ENCODE data around the gene RPUSD3. TPM values are rescaled to one million over a fixed set of nuclear protein-coding genes. Genes with fewer than 3 reads are reported as not detected.

RPUSD3 gene
- total and polyA plus RNA-seq, 4 donors, result 14.4 to 22.7 (median 18.8) TPM

GRCh38 chr3:9797196-9797945 lies 46.4 kb downstream of the RPUSD3 start:
- Histone ChIP-seq H3K9ac (ENCODE audit: low read depth in 1 of 2, low read length in 2 of 2) (no peak overlapping the region), H3K27me3 (ENCODE audit: control insufficient read depth in 4 of 4, insufficient read depth in 4 of 4, low read length in 3 of 4) (no peaks in the 10 kb centered on the region), H3K9me3 (ENCODE audit: control insufficient read depth in 4 of 4, low read length in 3 of 4) (no peaks in the 10 kb centered on the region), H3K4me3 (ENCODE audit: low read depth in 1 of 3, low read length in 3 of 3) (no peak overlapping the region), H3K36me3 (ENCODE audit: control insufficient read depth in 4 of 4, insufficient read depth in 3 of 4, low read depth in 1 of 4, low read length in 3 of 4) (peaks cover 14 to 47% (median 34%) of the 10 kb centered on the region in 4 donors), H3K27ac (ENCODE audit: low read depth in 1 of 2, low read length in 2 of 2) (no peak overlapping the region), H3K4me1 (ENCODE audit: control insufficient read depth in 4 of 4, insufficient read depth in 4 of 4, low read length in 3 of 4) (peaks cover 0 to 11% (median 10%) of the 10 kb centered on the region in 4 donors)
- no peak for TF ChIP-seq SP1 (IDR thresholded peaks at IDR 0.05)
- TF ChIP-seq NR2F2 (IDR thresholded peaks at IDR 0.05), result no peak
- no peak for TF ChIP-seq ATF3 (IDR thresholded peaks at IDR 0.05)
- TF ChIP-seq REST (IDR thresholded peaks at IDR 0.05), result no peak
- TF ChIP-seq FOXA1 (IDR thresholded peaks at IDR 0.05), result no peak
- TF ChIP-seq EGR1 (IDR thresholded peaks at IDR 0.05; ENCODE audit: low read depth in 2 of 2), result no peak
- no peak for TF ChIP-seq MAX (IDR thresholded peaks at IDR 0.05)
- 93% methylated on average over 12 of the region's 12 CpGs for WGBS
- DNase-seq (ENCODE audit: low spot score), result no peak

- Histone ChIP-seq H3K36me3 (ENCODE audit: control insufficient read depth in 4 of 4, insufficient read depth in 3 of 4, low read depth in 1 of 4, low read length in 3 of 4) (peaks cover 10 to 32% (median 29%) of the 10 kb centered on the region in 4 donors), H3K4me3 (ENCODE audit: low read depth in 1 of 3, low read length in 3 of 3) (no peak overlapping the region), H3K9me3 (ENCODE audit: control insufficient read depth in 4 of 4, low read length in 3 of 4) (no peaks in the 10 kb centered on the region), H3K9ac (ENCODE audit: low read depth in 1 of 2, low read length in 2 of 2) (no peak overlapping the region), H3K27me3 (ENCODE audit: control insufficient read depth in 4 of 4, insufficient read depth in 4 of 4, low read length in 3 of 4) (no peaks in the 10 kb centered on the region), H3K4me1 (ENCODE audit: control insufficient read depth in 4 of 4, insufficient read depth in 4 of 4, low read length in 3 of 4) (peaks cover 0 to 24% (median 19%) of the 10 kb centered on the region in 4 donors), H3K27ac (ENCODE audit: low read depth in 1 of 2, low read length in 2 of 2) (no peak overlapping the region)
- no peak for DNase-seq (ENCODE audit: low spot score)
- WGBS, result 88% methylated on average over 5 of the region's 5 CpGs
- TF ChIP-seq NR2F2 (IDR thresholded peaks at IDR 0.05) (no peak), TAF1 (conservative IDR thresholded peaks at IDR 0.05) (no peak), JUND (IDR thresholded peaks at IDR 0.05) (no peak), RAD21 (IDR thresholded peaks at IDR 0.05) (no peak), REST (IDR thresholded peaks at IDR 0.05) (no peak), HNF4G (IDR thresholded peaks at IDR 0.05) (no peak), CTCF (IDR thresholded peaks at IDR 0.05; ENCODE audit: low read depth, low read length, missing input control) (no peak), FOXA2 (IDR thresholded peaks at IDR 0.05) (no peak), SP1 (IDR thresholded peaks at IDR 0.05) (no peak), RXRA (IDR thresholded peaks at IDR 0.05) (no peak), ATF3 (IDR thresholded peaks at IDR 0.05) (no peak)
Observed at GRCh38 chr3:9795207-9795606, 48.6 kb downstream of the RPUSD3 start.
